ENCODE data around the gene SLC9A9.

Gene SLC9A9

GRCh38 chr3:143634427-143634826 is 213.8 kb downstream of the SLC9A9 start:
- TF ChIP-seq POLR2A (IDR thresholded peaks at IDR 0.05; ENCODE audit: low read length) (no peak), GATA1 (IDR thresholded peaks at IDR 0.05; ENCODE audit: low read depth, low read length) (no peak)

DNA sequence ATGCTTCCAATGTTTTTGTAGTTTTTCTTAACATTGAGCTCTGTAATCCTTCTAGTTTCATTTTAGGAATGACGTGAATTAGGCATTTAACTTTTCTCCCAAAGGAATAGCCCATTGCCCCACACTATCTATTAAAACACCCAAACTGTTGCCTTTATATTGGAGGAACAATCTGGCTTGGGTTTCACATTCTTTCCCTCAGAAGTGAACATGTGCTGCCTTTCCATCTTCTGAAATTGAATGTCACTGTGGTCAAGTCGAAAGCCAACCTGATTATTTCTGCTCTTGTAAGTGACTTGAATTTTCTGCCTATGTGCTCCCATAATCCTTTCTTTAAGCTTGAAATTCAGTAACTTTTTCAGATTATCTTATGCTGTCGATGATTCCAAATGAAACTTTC is 214.5 kb downstream of the SLC9A9 start:
- no peak for DNase-seq
- TF ChIP-seq GATA1 (IDR thresholded peaks at IDR 0.05; ENCODE audit: low read depth, low read length) (no peak), POLR2A (IDR thresholded peaks at IDR 0.05; ENCODE audit: low read length) (no peak)

More at GRCh38 chr3:143634427-143634826, 213.8 kb downstream of the SLC9A9 start:
- no peak for DNase-seq

GRCh38 chr3:143629726-143630125 is 218.5 kb downstream of the SLC9A9 start:
- no peak for TF ChIP-seq GATA1 (IDR thresholded peaks at IDR 0.05; ENCODE audit: low read depth, low read length)
- no peak for TF ChIP-seq POLR2A (IDR thresholded peaks at IDR 0.05; ENCODE audit: low read length)
- DNase-seq: no peak

DNA sequence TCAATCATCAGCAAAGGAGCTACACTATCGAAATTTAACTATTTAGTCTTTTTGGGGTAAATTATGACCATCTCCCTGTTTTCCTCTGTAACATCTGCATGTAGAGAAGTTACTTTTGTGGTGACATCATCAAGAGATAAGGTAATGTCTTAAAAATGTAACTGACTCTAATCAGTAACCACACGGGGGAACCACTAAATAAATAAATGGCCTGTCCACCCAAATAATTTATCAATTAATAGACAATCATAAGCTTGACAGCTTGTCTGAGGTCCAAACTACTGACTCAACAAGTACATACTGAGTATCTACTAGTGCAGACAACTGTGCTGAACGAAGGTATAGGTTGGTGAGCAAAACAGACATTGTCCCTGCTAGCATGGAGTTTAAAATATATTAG is 219.3 kb downstream of the SLC9A9 start:
- DNase-seq: no peak
- TF ChIP-seq GATA1 (IDR thresholded peaks at IDR 0.05; ENCODE audit: low read depth, low read length) (no peak), POLR2A (IDR thresholded peaks at IDR 0.05; ENCODE audit: low read length) (no peak)

- DNase-seq: no peak
- TF ChIP-seq GATA1 (IDR thresholded peaks at IDR 0.05; ENCODE audit: low read depth, low read length) (no peak), POLR2A (IDR thresholded peaks at IDR 0.05; ENCODE audit: low read length) (no peak)
Measured at GRCh38 chr3:143627336-143627735, 220.9 kb downstream of the SLC9A9 start.

GRCh38 chr3:143619231-143619630 is 229.0 kb downstream of the SLC9A9 start:
- DNase-seq: no peak
- TF ChIP-seq POLR2A (IDR thresholded peaks at IDR 0.05; ENCODE audit: low read length) (no peak), GATA1 (IDR thresholded peaks at IDR 0.05; ENCODE audit: low read depth, low read length) (no peak)

GRCh38 chr3:143617050-143617449 is 231.2 kb downstream of the SLC9A9 start:
- DNase-seq: no peak
- TF ChIP-seq POLR2A (IDR thresholded peaks at IDR 0.05; ENCODE audit: low read length) (no peak), GATA1 (IDR thresholded peaks at IDR 0.05; ENCODE audit: low read depth, low read length) (no peak)

DNA sequence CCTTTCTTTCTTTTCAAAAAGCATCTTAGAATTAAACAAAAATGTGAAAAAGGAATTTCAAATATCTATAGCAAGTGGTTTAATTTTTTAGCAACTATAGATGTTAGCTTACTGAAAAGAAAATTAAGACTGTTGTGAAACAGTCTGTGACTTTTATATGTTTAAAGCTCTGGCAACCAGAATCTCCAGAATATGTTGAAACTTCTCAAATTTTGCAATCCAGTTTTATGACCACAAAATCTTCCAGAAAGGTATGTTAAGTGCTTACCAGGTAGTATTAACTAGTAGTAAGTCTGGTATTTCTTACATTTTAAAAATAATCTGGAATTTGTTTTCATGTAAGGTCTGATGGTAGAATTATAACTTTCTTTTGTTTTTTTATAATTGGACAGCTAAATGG is 235.0 kb downstream of the SLC9A9 start:
- TF ChIP-seq GATA1 (IDR thresholded peaks at IDR 0.05; ENCODE audit: low read depth, low read length): no peak
- no peak for DNase-seq

DNA sequence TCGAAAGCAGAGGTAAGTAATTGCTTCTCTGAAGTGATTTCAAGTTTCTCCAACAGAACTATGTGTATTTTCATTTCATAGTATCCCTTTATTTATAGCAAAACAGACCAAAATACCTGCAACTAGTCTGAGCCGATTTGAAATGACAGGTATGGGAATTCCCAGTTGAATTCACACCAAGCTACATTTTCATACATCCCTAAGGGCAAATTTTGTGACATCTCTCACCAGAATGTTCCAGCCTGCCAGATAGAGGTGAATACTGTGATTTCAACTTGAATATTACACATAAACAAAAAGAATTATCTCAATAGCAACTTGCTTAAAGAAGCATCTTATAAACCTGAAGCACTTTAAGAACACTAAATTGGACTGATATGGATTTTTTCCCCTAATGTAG is 235.7 kb downstream of the SLC9A9 start:
- no peak for TF ChIP-seq POLR2A (IDR thresholded peaks at IDR 0.05; ENCODE audit: low read length)
- no peak for TF ChIP-seq GATA1 (IDR thresholded peaks at IDR 0.05; ENCODE audit: low read depth, low read length)

GRCh38 chr3:143608966-143609365 is 239.3 kb downstream of the SLC9A9 start:
- TF ChIP-seq POLR2A (IDR thresholded peaks at IDR 0.05; ENCODE audit: low read length) (no peak), GATA1 (IDR thresholded peaks at IDR 0.05; ENCODE audit: low read depth, low read length) (no peak)
- no peak for DNase-seq

More for the DNA sequence above, 235.7 kb downstream of the SLC9A9 start:
- no peak for DNase-seq

GRCh38 chr3:143605233-143605950 is 242.9 kb downstream of the SLC9A9 start:
- no peak for DNase-seq

GRCh38 chr3:143604402-143605185 is 243.7 kb downstream of the SLC9A9 start:
- no peak for DNase-seq
- TF ChIP-seq GATA1 (IDR thresholded peaks at IDR 0.05; ENCODE audit: low read depth, low read length): no peak
- TF ChIP-seq POLR2A (IDR thresholded peaks at IDR 0.05; ENCODE audit: low read length): no peak

More at GRCh38 chr3:143605233-143605950, 242.9 kb downstream of the SLC9A9 start:
- TF ChIP-seq GATA1 (IDR thresholded peaks at IDR 0.05; ENCODE audit: low read depth, low read length): no peak
- no peak for TF ChIP-seq POLR2A (IDR thresholded peaks at IDR 0.05; ENCODE audit: low read length)

DNA sequence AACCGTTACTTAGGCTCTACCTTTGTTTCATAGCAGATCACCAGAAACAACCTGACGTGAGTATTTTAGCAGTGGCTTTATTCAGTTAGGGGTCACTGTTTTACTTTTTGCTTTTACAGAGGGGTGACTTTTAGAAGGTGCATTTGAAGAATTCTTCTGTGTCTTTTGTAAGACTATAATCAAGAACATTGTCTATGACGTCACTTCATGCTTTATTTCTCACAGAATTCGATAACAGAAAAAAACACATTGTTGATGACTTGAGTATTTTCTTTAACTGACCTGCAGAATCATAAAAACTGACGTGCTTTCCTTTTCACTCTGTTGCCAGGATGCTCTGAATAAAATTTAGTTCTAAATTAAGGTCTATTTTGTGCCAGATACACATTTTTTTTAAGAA is 244.5 kb downstream of the SLC9A9 start:
- TF ChIP-seq GATA1 (IDR thresholded peaks at IDR 0.05; ENCODE audit: low read depth, low read length): no peak
- DNase-seq: no peak

- TF ChIP-seq POLR2A (IDR thresholded peaks at IDR 0.05; ENCODE audit: low read length): no peak
- TF ChIP-seq GATA1 (IDR thresholded peaks at IDR 0.05; ENCODE audit: low read depth, low read length): no peak
- no peak for DNase-seq
Measured at GRCh38 chr3:143601723-143602484, 246.4 kb downstream of the SLC9A9 start.
